Stimulated activated CD8-positive, alpha-beta memory T cell treated with anti-CD3 and anti-CD28 coated beads, Interleukin-7, amount 100 ng/mL, for 24 hours (primary cell): ENCODE measurements around the gene EEF1AKMT1.
"Not testable (repeated sequence)": the region's sequence is repeated elsewhere in the genome, so short reads cannot be mapped to it uniquely, and the experiment has no call there.

Experiments used
- DNase-seq: peaks from one replicate; pipeline ENCODE4 v3.0.0-alpha.2; 2020; ENCODE audit warnings: low read depth

Gene EEF1AKMT1

DNA sequence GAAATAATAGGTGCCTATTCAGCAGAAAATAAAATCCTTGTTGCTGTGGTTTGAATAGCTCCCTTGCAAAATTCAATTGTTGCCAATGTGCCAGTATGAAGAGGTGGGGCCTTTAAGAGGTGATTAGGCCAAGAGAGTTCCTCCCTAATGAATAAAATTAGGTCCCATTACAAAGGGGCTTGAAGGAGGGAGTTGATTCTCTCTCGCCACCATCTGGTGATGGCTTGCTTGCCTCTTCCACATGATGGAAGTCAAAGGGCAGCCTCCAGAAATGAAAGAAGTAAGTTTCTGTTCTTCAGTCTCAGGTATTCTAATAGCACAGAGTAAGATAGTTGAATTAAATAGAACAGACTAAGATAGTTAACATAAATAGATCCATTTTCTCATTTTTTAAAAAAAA is 3.0 kb upstream of the EEF1AKMT1 start:
- DNase-seq = no peak

DNA sequence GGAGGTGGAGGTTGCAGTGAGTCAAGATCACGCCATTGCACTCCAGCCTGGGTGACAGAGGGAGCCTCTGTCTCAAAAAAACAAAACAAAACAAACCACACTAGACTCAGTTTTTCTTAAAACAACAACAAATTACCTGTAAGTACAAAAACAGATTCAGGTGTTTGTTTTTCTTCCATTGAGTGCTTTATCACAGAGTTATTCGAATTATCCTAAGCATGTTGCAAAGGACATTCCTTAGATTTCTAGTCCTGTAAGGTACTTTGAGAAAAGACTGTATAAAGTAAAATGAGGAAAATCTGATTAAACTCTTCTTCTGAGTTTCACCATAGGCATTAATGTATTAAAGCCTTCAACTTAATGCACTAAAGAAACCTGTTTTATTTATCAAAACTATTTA is 2.2 kb upstream of the EEF1AKMT1 start:
- DNase-seq = no peak

DNA sequence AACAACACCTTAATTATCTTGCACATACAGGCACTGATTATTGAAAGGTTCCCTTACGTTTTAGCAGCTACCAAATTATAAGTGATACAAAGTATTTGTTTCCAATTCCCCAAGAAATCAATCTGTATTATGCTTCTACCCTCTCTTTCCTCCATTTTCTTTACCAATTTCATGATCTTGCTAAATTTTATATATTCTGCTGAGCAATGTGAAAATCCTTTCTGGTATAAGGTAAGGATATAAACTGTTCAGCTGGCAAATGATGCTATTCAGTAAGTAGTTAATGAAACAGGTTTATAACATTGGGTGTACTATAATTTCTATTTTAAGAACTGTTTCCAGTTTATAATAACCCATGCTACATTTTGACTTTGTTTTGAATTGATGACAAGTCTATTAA is 985 bp upstream of the EEF1AKMT1 start:
- no peak for DNase-seq

DNA sequence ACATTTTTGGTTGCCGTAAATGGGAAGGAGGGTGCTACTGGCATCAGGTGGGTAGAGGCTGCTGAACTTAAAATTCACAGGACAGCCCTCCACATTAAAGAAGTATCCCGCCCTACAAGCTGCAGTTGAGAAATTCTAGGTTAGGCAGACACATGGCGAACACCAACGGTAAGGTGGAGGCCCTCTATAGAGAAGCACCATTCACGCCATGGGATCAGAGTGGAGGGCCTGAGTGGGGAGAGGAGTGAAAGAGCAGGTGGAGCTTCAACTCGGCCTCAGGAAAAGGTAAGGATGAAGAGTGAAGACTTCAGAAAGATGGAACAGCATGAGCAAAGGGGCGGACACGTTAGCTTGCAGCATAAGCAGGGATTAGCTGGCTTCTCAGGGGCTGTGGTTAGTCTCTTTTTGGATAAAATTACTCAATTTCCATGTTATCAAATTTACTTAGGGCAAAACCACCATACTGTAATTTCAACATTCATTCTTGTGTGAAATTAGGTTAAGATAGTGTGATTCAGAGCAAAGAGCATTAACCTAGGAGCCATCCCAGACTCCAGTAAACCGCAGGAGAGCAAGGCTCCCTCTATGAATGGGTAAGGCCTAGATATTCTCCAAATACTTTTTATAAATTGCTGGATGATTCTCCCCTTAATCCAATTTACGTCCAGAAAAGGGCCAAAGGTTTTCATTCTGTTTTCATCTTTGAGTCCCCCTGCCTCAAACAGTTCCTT is 1.2 kb downstream of the EEF1AKMT1 start:
- no peak for DNase-seq

DNA sequence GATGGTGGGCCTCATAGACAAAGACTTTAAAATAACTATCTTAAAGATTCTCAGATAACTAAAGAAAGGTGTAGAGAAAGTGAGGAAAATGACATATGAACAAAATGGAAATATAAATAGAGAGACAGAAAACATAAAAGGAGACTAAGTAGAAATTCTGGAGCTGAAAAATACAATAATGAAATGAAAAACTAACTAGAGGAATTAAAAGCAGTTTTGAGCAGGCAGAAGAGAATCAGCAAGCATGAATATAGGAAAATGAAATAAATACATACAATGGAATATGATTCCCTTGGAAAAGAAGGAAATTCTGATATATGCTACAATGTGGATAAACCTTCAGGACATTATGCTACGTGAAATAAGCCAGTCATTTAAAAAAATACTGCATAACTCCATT is 3.9 kb downstream of the EEF1AKMT1 start:
- no peak for DNase-seq

DNA sequence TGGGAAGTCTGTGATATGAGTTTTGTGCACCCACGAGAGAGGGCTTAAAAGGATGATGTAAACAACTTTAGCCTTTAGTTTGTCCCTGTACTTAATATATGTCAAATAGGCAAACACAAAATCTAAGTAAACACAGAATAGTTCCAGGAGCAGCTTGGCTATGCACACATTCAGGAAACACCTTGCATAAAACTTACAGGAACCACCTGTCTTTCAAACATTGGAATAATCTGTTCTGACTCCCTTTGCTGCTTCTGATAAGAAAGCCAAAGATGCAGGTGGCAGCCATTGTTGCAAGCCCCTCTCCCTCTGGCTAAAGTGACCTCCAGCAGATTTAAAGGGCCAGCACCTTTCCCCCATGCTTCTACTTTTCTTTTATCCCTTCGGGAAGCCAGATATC is 4.7 kb downstream of the EEF1AKMT1 start:
- DNase-seq = no peak

DNA sequence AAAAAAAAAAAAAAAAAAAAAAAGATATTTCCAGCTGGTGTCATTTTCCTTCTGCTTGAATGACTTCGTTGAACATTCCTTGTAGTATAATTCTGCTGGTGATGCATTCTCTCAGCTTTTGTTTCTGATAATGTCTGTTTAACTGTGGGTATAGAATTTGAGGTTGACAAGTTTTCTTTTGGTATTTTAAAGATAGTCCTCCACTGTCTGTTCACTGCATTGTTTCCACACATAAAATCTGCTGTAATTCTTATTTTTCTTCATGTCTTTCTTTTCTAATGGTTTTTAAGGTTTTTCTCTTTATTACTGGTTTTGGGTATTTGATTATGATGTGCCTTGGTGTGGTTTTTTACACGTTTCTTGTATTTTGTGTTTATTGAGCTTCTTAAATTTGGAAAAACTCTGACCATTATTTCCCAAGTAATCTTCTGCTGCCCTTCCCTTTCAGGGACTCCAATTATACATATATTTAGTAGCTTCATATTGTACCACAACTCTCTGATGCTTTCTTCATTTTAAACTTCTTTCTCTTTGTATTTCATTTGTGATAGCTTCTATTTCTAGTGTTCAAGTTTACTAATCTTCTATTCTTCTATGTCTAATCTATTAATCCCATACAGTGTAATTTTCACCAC is 6.3 kb downstream of the EEF1AKMT1 start:
- DNase-seq = no peak

DNA sequence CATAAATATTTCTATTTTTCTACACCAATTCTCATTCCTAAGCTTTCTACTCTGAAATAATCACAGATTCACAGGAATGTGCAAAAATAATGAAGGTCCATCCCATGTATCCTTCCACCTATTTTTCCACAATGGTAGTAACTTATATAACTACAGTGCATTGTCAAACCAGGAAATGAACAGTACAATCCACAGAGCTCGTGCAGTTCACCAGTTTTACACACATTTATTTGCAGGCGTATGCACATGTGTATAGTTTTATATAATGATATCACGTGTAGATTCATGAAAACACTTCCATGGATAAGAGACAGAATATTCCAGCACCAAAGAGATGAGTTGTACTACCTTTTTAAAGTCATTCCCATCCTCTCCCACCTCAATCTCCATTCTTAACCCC is 12.9 kb downstream of the EEF1AKMT1 start:
- no peak for DNase-seq

DNA sequence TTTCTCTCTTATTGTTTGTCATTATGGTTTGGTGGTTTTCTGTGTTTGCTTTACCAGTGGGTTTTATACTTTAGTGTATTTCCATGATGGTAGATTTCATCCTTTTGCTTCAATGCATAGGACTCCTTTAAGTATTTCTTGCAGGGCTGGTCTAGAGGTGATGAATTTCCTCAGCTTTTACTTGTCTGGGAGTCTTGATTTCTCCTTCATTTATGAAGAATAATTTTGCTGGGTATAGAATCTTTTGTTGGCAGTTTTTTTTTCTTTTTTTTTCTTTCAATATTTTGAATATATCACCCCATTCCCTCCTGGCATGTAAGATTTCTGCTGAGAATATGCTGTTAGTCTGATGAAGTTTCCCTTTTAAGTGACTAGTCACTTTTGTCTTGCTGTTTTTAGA is 19.8 kb downstream of the EEF1AKMT1 start:
- no peak for DNase-seq

DNA sequence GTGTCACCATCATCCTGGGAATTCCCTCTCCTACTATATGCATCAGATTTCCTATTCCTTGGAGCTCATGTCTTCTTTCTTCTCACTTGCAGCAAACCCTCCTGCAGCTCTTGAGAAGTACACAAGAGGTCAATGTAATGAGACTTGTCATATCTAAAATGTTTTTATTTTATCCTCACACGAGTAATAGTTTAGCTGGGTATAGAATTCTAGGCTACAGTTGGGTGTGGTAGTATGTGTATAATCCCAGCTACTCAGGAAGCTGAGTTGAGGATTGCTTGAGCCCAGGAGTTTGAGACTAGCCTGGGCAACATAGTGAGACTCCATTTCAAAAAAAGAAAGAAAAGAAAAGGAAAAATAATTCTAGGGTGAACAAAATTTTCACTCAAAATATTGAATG is 24.4 kb downstream of the EEF1AKMT1 start:
- no peak for DNase-seq

DNA sequence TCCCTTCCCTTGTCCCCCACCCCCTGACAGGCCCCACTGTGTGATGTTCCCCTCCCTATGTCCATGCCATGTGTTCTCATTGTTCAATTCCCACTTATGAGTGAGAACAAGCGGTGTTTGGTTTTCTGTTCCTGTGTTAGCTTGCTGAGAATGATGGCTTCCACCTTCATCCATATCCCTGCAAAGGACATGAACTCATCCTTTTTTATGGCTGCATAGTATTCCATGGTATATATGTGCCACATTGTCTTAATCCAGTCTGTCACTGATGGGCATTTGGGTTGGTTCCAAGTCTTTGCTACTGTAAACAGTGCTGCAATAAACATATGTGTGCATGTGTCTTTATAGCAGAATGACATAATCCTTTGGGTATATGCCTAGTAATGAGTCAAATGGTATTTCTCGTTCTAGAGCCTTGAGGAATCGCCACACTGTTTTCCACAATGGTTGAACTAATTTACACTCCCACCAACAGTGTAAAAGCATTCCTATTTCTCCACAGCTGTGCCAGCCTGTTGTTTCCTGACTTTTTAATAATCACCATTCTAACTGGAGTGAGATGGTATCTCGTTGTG is 29.8 kb downstream of the EEF1AKMT1 start:
- not testable (repeated sequence) for DNase-seq

DNA sequence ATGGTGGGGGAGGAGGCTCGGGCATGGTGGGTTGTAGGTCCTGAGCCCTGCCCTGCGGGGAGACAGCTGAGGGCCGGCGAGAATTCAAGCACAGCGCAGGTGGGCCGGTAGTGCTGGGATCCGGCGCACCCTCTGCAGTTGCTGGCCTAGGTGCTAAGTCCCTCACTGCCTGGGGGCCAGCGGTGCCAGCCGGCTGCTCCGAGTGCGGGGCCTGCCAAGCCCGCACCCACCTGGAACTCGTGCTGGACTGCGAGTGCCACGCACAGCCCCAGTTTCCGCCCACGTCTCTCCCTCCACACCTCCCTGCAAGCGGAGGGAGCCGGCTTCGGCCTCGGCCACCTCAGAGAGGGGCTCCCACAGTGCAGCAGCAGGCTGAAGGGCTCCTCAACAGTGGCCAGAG is 33.7 kb downstream of the EEF1AKMT1 start:
- DNase-seq = no peak

DNA sequence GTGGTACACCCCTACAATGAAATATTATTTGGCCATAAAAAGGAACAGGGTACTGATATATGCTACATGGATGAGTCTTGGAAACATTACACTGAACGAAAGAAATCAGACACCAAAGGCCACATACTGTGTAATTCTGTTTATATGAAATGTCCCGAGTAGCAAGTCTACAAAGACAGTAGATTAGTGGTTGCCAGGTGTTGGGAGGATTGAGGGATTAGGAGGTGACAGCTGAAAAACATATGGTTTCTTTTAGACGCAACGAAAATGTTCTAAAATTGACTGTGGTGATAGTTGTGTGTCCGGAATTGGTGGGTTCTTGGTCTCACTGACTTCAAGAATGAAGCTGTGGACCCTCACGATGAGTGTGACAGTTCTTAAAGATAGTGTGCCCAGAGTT is 35.1 kb downstream of the EEF1AKMT1 start:
- no peak for DNase-seq

DNA sequence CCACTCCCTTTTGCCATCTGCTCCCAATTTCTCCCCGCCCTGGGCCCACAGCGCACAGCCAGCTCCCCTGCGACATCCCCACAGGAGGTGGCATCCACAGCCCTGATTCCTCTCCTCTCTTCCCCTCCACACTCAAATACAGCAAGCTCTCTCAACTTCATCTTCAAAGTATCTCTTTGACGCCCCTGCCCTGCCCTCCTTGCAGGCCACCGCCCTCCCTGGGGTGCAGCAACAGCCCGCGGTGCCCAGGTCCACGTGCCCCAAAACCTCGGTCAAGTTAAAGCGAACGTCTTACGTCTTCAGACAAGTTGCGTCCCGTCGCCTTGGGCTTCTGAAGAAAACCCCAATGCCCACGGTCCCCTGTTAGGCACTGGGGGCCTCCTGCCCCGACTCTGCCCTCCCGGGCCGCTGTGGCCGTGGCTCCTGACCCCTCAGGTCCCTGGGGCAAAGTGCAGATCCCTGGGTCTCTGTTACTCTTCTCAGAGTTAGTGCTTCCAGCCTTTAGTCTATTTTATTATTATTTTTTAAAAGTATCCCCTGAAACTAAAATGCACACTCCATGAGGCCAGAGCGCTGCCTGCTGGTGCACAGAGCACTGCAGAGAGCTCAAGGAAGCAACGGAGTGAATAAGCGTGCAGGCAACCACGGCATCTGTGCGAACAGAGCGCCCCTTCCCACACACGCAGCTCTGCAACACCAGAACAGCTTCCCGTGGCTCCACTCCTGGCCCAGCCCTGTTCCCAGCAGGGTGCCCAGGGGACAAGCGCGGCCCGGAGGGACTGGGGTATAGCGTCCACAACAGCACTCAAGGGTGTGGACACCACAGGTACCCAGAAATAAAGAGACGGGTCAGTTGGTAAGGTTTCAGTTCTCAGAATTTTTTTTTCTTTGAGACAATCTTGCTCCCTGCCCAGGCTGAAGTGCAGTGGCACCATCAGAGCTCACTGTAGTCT is 43.9 kb downstream of the EEF1AKMT1 start:
- no peak for DNase-seq

DNA sequence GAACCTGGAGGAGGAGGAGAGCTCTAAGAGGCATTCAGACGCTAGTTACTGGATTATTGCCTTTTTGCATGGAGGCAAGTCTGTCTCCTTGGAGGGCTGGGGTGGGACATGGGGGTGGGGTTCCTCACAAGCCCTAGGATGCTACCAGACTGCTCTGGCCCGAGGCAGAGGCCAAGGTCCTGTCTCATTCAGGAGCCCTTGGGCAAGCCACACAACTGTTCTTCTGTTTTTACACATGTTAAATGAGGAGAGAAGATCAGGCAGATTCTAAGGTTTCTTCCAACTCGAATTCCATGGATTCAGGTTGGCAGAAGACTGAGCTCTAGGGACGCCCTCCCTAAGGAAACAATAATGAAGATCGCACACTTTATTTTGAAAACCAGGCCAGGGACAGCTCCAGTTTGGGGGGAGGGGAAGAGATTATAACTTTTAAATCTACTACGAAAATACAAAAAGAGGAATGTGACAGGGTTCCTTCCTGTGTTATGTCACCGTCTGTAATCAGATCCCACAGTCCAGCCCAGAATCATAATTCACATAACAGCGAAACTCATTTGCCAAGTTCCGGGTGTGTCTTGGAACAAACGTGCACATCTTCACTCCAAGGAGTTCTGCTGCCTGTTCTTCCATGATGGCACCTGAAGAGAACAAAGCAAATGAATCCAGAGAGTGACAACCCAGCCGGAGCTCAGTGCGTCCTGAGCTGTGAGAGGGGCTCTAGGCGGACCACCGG is 45.0 kb downstream of the EEF1AKMT1 start:
- DNase-seq = no peak

DNA sequence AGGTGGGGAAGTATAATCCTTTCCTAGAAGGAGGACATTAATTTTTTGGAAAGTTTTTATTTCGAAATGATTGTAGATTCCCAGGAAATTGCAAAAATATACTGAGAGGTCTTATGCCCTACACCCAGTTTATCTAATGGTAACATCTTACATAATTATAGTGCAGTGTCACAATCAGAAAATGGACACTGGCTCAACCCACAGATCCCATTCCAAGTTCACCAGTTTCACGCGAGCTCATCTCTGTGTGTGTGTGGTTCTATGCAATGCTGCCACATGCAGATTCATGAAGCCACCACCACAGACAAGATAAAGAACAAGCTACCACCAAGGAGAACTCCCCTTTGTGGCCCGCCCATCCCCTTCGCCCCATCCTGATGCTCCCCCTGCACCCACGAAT is 45.9 kb downstream of the EEF1AKMT1 start:
- DNase-seq = no peak

DNA sequence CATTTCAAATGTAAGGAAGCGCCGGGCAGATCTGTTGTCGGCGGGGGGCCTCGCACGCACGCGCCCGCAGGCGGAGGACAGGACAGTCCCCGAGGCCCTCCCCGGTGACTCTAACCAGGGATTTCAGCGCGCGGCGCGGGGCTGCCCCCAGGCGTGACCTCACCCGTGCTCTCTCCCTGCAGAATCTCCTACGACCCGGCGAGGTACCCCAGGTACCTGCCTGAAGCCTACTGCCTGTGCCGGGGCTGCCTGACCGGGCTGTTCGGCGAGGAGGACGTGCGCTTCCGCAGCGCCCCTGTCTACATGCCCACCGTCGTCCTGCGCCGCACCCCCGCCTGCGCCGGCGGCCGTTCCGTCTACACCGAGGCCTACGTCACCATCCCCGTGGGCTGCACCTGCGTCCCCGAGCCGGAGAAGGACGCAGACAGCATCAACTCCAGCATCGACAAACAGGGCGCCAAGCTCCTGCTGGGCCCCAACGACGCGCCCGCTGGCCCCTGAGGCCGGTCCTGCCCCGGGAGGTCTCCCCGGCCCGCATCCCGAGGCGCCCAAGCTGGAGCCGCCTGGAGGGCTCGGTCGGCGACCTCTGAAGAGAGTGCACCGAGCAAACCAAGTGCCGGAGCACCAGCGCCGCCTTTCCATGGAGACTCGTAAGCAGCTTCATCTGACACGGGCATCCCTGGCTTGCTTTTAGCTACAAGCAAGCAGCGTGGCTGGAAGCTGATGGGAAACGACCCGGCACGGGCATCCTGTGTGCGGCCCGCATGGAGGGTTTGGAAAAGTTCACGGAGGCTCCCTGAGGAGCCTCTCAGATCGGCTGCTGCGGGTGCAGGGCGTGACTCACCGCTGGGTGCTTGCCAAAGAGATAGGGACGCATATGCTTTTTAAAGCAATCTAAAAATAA is 52.1 kb downstream of the EEF1AKMT1 start:
- no peak for DNase-seq

DNA sequence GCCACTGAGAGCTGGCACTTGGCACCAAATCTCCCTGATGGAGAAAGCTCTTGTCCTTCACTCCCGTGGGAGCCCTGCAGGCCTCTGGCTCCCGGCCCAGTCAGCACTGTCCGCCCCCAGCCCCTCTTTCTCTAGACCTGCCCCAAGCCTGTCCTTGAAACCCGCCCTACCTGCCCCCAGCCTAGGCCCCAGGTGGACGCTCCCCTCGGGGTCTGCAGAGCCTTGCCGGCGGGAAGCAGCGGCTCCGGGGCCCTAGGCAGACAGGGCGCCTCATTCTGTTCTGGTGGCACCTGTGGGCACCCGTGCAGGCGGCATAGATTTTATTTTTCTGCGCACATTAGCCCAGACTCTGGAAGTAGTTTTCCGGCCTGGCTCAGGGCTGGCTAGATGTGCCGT is 52.7 kb downstream of the EEF1AKMT1 start:
- no peak for DNase-seq

DNA sequence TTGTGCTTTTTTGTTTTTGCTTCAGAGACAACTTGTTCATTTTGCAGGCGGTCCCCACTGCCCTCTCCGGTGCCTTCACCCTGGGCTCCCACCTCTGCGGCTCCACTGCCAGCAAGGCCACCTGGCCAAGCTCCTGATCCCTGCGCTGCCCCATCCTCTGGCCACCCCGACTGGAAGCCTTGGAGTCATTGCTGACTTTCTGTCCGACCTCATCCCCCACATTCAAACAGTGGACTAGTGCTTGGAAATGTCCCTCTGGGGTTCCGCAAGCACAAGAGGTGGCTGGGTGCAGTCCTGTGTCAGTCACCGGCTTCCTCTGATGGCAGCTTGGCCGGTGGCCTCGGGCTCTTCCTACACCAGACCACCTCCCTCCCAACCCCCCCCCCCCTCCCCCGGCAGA is 53.3 kb downstream of the EEF1AKMT1 start:
- DNase-seq = no peak

DNA sequence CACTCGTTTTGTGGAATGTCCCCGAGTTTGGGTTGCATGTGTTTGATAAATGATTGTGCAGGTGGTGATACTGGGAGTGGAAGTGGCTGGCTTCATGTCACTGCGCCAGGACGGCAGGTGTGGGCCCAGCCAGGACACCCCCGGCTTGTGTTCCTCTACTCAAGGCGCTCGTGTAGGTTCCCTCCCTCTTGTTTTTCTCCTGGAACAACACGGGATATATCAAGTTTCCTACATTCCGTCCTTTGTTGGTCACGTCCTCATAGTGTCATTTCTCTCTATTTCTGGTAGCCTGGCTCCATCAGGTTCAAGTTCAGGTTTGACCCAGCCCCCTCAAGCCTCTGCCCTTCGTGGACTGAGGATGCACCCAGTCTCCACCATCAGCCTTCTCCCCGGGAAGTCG is 54.0 kb downstream of the EEF1AKMT1 start:
- no peak for DNase-seq
